CD14-positive monocyte (primary cell): ENCODE results near the gene ALKBH6. TPM values are rescaled to one million over a fixed set of nuclear protein-coding genes. Genes with fewer than 3 reads are reported as not detected.
A peak's percentile ranks its signal among the peaks of the same experiment; 100 is the strongest.

Experiments
- DNase-seq, 3 donors: peaks; one replicate each; pipeline ENCODE4 v3.0.0-alpha.2; 2011 to 2022
- H2AFZ ChIP-seq: 2 replicates; pipeline ENCODE4 v1.6.0; 2012; ENCODE audit warnings: mild to moderate bottlenecking, low read depth, low read length, inconsistent platforms; ENCODE audit not compliant: insufficient read depth, poor library complexity, severe bottlenecking
- H3K27ac ChIP-seq, 2 donors: 1 replicate in 1 of 2; 2 replicates in 1 of 2; pipeline ENCODE4 v1.5.1; 2012 to 2013; ENCODE audit warnings: low read length in 2 of 2, control low read depth in 1 of 2, inconsistent platforms in 1 of 2, low read depth in 1 of 2, mild to moderate bottlenecking in 1 of 2
- H3K27me3 ChIP-seq, 2 donors: one replicate each; pipeline versions ENCODE4 v1.6.0 to v1.6.1; 2011 to 2013; ENCODE audit warnings: low read length in 2 of 2; ENCODE audit not compliant: control insufficient read depth in 2 of 2, insufficient read depth in 2 of 2
- H3K36me3 ChIP-seq, 2 donors: replicated peaks in 1 of 2; 1 replicate in 1 of 2; 2 replicates in 1 of 2; pipeline versions ENCODE4 v1.5.1 to v1.6.1; 2012 to 2013; ENCODE audit warnings: low read length in 2 of 2, control low read depth in 1 of 2, inconsistent platforms in 1 of 2, mild to moderate bottlenecking in 1 of 2; ENCODE audit not compliant: insufficient read depth in 2 of 2, control insufficient read depth in 1 of 2
- H3K4me1 ChIP-seq, 2 donors: 1 replicate in 1 of 2; 2 replicates in 1 of 2; pipeline versions ENCODE4 v1.5.1 to v1.6.1; 2012 to 2013; ENCODE audit warnings: low read length in 2 of 2, control low read depth in 1 of 2, inconsistent platforms in 1 of 2, mild to moderate bottlenecking in 1 of 2, moderate library complexity in 1 of 2; ENCODE audit not compliant: insufficient read depth in 2 of 2, control insufficient read depth in 1 of 2
- H3K4me2 ChIP-seq: replicated peaks from 2 replicates; pipeline ENCODE3; 2012; ENCODE audit warnings: low read length, moderate library complexity, mild to moderate bottlenecking; ENCODE audit not compliant: poor library complexity, severe bottlenecking; ENCODE audit errors: extremely low read depth
- H3K4me3 ChIP-seq, 3 experiments: fragments of 200-600 bp in 1 of 3; sonication (generic) in 1 of 3; replicated peaks in 1 of 3; 1 replicate in 2 of 3; 2 replicates in 1 of 3; pipeline ENCODE4 v1.5.1; 2011 to 2013; ENCODE audit warnings: low read length in 3 of 3, mild to moderate bottlenecking in 3 of 3, control low read depth in 2 of 3, low read depth in 2 of 3, inconsistent platforms in 1 of 3, moderate library complexity in 1 of 3
- H3K79me2 ChIP-seq: 2 replicates; pipeline ENCODE4 v1.6.0; 2012; ENCODE audit warnings: mild to moderate bottlenecking, control low read depth, inconsistent platforms, low read length, moderate library complexity; ENCODE audit not compliant: insufficient read depth
- H3K9ac ChIP-seq: 2 replicates; pipeline ENCODE4 v1.6.0; 2017; ENCODE audit warnings: low read length, mild to moderate bottlenecking; ENCODE audit not compliant: insufficient read depth, poor library complexity, severe bottlenecking
- H3K9me3 ChIP-seq, 2 donors: replicated peaks in 1 of 2; 1 replicate in 1 of 2; 2 replicates in 1 of 2; pipeline versions ENCODE4 v1.5.1 to v1.6.1; 2012 to 2013; ENCODE audit warnings: low read length in 2 of 2, control low read depth in 1 of 2; ENCODE audit not compliant: control insufficient read depth in 1 of 2, insufficient read depth in 1 of 2
- H4K20me1 ChIP-seq: 2 replicates; pipeline ENCODE4 v1.6.0; 2012; ENCODE audit warnings: mild to moderate bottlenecking, low read length, control low read depth, moderate library complexity; ENCODE audit not compliant: insufficient read depth
- H3K27ac Mint-ChIP-seq, 7 donors: one replicate each; pipeline ENCODE4 v1.8.0; 2020; ENCODE audit warnings: mild to moderate bottlenecking in 7 of 7, mixed read lengths in 7 of 7, moderate library complexity in 6 of 7, inconsistent platforms in 2 of 7
- H3K27me3 Mint-ChIP-seq, 3 donors: one replicate each; pipeline ENCODE4 v1.8.0; 2021 to 2022; ENCODE audit warnings: low read depth in 3 of 3, mild to moderate bottlenecking in 3 of 3, mixed read lengths in 3 of 3, moderate library complexity in 3 of 3, inconsistent platforms in 1 of 3
- H3K36me3 Mint-ChIP-seq, 2 donors: one replicate each; pipeline ENCODE4 v1.8.0; 2020; ENCODE audit warnings: mixed read lengths in 2 of 2, inconsistent platforms in 1 of 2, mild to moderate bottlenecking in 1 of 2
- H3K4me1 Mint-ChIP-seq: one replicate; pipeline ENCODE4 v1.8.0; 2020; ENCODE audit warnings: mild to moderate bottlenecking, mixed read lengths
- H3K4me3 Mint-ChIP-seq, 2 donors: one replicate each; pipeline ENCODE4 v1.8.0; 2020; ENCODE audit warnings: mild to moderate bottlenecking in 2 of 2, mixed read lengths in 2 of 2, moderate library complexity in 1 of 2
- H3K9me3 Mint-ChIP-seq, 7 donors: one replicate each; pipeline ENCODE4 v1.8.0; 2020 to 2022; ENCODE audit warnings: mixed read lengths in 7 of 7, mild to moderate bottlenecking in 6 of 7, moderate library complexity in 6 of 7, inconsistent platforms in 2 of 7
- WGBS: methylation state at CpG from one replicate; pipeline ENCODE4 v1.1.5; 2013; ENCODE audit warnings: missing lambda C conversion rate; ENCODE audit not compliant: insufficient coverage; 5-methylcytosine and 5-hydroxymethylcytosine counted together
- intact Hi-C, 2 donors: fragments of 100-400 bp; cut with micrococcal nuclease; formaldehyde crosslinking; loops; one replicate each; pipeline versions ENCODE4 v1.15.0 to v1.15.1; 2023
- polyA plus RNA-seq, 3 donors: library from polyadenylated mRNA; depleted of rRNA in 1 of 3; unstranded in 2 of 3; stranded (reverse) in 1 of 3; fragments of 300-500 nt in 2 of 3; fragments of >200 nt in 1 of 3; fragmentation: Illumina TruSeq in 2 of 3; gene quantifications; 1 replicate in 2 of 3; 2 replicates in 1 of 3; pipeline ENCODE4 v1.2.3, GENCODE V29; 2012 to 2021
- TF ChIP-seq, protein P1 (sequence below): fragments of 200-600 bp; IDR thresholded peaks from one replicate; pipeline ENCODE4 v1.8.0; 2022; ENCODE audit warnings: antibody characterized with exemption, mild to moderate bottlenecking

The ALKBH6 gene
- polyA plus RNA-seq, 3 donors, result 13.1 to 29.3 (median 16.1) TPM

GRCh38 chr19:35991731-35992450 lies 22.1 kb downstream of the ALKBH6 start:
- Mint-ChIP-seq H3K27ac (no peak overlapping the region), H3K36me3 (no peaks in the 10 kb centered on the region), H3K4me1 (peaks cover 31% of the 10 kb centered on the region), H3K9me3 (peaks cover 3 to 11% (median 7%) of the 10 kb centered on the region in 7 donors), H3K4me3 (no peak overlapping the region), H3K27me3 (peaks cover 3 to 17% (median 15%) of the 10 kb centered on the region in 3 donors)
- H3K4me3 ChIP-seq, result no peak overlapping the region
- no peak for DNase-seq
- H3K9me3 ChIP-seq, result no peaks in the 10 kb centered on the region
- H3K9ac ChIP-seq, result no peak overlapping the region
- H3K27me3 ChIP-seq, result peaks cover 0 to 3% of the 10 kb centered on the region in 2 donors
- H2AFZ ChIP-seq, result no peak overlapping the region
- peaks cover 16% of the 10 kb centered on the region for H4K20me1 ChIP-seq
- H3K27ac ChIP-seq, result no peak overlapping the region
- TF ChIP-seq, protein P1, sequence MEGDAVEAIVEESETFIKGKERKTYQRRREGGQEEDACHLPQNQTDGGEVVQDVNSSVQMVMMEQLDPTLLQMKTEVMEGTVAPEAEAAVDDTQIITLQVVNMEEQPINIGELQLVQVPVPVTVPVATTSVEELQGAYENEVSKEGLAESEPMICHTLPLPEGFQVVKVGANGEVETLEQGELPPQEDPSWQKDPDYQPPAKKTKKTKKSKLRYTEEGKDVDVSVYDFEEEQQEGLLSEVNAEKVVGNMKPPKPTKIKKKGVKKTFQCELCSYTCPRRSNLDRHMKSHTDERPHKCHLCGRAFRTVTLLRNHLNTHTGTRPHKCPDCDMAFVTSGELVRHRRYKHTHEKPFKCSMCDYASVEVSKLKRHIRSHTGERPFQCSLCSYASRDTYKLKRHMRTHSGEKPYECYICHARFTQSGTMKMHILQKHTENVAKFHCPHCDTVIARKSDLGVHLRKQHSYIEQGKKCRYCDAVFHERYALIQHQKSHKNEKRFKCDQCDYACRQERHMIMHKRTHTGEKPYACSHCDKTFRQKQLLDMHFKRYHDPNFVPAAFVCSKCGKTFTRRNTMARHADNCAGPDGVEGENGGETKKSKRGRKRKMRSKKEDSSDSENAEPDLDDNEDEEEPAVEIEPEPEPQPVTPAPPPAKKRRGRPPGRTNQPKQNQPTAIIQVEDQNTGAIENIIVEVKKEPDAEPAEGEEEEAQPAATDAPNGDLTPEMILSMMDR, result no peak
- intact Hi-C loops, result no loop called here
- peaks cover 33 to 35% of the 10 kb centered on the region in 2 donors for H3K4me1 ChIP-seq
- peaks cover 18% of the 10 kb centered on the region for H3K79me2 ChIP-seq
- H3K4me2 ChIP-seq, result no peak overlapping the region
- H3K36me3 ChIP-seq, result no peaks in the 10 kb centered on the region
- 91% methylated on average over 6 of the region's 7 CpGs for WGBS

DNA sequence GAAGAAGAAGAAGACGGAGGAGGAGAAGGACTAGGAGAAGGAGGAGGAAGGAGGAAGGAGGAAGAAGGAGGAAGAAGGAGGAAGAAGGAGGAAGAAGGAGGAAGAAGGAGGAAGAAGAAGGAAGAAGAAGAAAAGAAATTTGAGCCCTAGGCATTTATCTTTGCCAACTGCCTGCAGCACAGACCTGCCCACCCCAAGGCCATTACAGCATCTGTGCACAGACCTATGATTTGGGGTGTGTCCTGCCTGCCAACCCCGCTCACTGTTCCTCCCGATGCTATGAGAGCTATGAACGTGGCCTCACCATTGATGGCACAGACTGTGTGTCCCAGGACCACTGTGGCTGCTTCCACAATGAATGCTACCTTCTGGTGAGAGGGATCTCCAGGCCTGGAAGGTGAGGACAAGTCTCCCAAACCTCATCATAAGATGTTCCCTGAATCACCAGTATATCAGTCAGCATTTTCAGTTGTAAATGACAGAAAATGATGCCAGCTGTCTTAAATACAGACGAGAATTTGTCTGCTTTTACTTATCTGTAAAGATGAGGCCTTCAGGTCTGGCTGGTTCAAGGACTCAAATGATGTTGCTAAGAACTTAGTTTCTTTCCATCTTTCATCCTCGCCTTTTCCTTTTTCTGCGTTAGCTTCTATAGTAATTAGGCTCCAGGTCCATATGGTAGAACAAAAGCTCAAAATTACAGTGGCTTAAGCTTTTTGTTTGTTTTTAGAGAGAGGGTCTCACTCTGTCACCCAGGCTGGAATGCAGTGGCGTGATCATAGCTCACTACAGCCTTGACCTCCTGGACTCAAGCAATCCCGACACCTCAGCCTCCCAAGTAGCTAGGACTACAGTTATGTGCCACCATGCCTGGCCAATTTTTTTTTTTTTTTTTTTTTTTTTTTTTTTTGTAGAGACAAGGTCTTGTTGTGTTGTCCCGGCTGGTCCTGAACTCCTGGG lies 23.0 kb downstream of the ALKBH6 start:
- H3K36me3 Mint-ChIP-seq, result no peaks in the 10 kb centered on the region
- H3K9me3 Mint-ChIP-seq, result peaks cover 3 to 11% (median 7%) of the 10 kb centered on the region in 7 donors
- H3K4me3 Mint-ChIP-seq, result no peak overlapping the region
- Histone ChIP-seq H3K27me3 (peaks cover 0 to 3% of the 10 kb centered on the region in 2 donors), H3K9me3 (no peaks in the 10 kb centered on the region), H3K27ac (no peak overlapping the region), H3K36me3 (no peaks in the 10 kb centered on the region), H3K4me3 (no peak overlapping the region), H3K79me2 (peaks cover 10% of the 10 kb centered on the region), H3K4me1 (peaks cover 33 to 34% of the 10 kb centered on the region in 2 donors), H3K4me2 (no peak overlapping the region), H4K20me1 (peaks cover 8% of the 10 kb centered on the region), H2AFZ (no peak overlapping the region), H3K9ac (no peak overlapping the region)
- H3K27ac Mint-ChIP-seq, result peak overlapping the region in 2 of 7 donors; percentile 9 to 62
- WGBS, result 65% methylated on average over 5 of the region's 10 CpGs
- H3K27me3 Mint-ChIP-seq, result peaks cover 3 to 17% (median 15%) of the 10 kb centered on the region in 3 donors
- intact Hi-C loops, result no loop called here
- peaks cover 29% of the 10 kb centered on the region for H3K4me1 Mint-ChIP-seq
- DNase-seq, result no peak
- TF ChIP-seq, protein P1, result no peak
